ENCODE measurements around the gene RHOJ. TPM values are rescaled to one million over a fixed set of nuclear protein-coding genes. Genes with fewer than 3 reads are reported as not detected.

RHOJ gene
- total and polyA plus RNA-seq, 4 donors: 1.0 to 1.7 (median 1.2) TPM

DNA sequence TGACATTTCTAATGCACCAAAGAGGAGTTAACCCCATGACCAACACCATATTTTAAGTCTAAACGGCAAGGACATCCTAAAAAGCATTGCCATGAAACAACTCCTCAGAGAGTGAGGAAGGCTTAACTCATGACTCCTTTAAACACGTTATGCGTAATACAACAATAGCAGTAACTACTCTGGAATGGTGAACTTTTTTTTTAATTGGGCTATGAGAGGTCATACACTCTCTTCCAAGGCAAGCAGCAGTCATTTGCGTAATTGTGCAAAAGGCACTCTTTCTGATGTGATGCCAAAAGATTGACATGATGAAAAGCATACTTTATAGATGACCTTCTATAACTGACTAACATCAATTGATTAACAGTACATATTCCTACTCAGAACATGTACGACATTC lies 39.4 kb downstream of the RHOJ start:
- H3K9me3 ChIP-seq (ENCODE audit: control insufficient read depth in 4 of 4, low read length in 3 of 4): no peaks in the 10 kb centered on the region
- H3K36me3 ChIP-seq (ENCODE audit: control insufficient read depth in 4 of 4, insufficient read depth in 3 of 4, low read depth in 1 of 4, low read length in 3 of 4): no peaks in the 10 kb centered on the region
- no peak overlapping the region for H3K9ac ChIP-seq (ENCODE audit: low read depth in 1 of 2, low read length in 2 of 2)
- 88% methylated on average over 5 of the region's 5 CpGs for WGBS
- no peaks in the 10 kb centered on the region for H3K4me1 ChIP-seq (ENCODE audit: control insufficient read depth in 4 of 4, insufficient read depth in 4 of 4, low read length in 3 of 4)
- no peak overlapping the region for H3K27ac ChIP-seq (ENCODE audit: low read depth in 1 of 2, low read length in 2 of 2)
- H3K4me3 ChIP-seq (ENCODE audit: low read depth in 1 of 3, low read length in 3 of 3): no peak overlapping the region
- TF ChIP-seq, protein P1, sequence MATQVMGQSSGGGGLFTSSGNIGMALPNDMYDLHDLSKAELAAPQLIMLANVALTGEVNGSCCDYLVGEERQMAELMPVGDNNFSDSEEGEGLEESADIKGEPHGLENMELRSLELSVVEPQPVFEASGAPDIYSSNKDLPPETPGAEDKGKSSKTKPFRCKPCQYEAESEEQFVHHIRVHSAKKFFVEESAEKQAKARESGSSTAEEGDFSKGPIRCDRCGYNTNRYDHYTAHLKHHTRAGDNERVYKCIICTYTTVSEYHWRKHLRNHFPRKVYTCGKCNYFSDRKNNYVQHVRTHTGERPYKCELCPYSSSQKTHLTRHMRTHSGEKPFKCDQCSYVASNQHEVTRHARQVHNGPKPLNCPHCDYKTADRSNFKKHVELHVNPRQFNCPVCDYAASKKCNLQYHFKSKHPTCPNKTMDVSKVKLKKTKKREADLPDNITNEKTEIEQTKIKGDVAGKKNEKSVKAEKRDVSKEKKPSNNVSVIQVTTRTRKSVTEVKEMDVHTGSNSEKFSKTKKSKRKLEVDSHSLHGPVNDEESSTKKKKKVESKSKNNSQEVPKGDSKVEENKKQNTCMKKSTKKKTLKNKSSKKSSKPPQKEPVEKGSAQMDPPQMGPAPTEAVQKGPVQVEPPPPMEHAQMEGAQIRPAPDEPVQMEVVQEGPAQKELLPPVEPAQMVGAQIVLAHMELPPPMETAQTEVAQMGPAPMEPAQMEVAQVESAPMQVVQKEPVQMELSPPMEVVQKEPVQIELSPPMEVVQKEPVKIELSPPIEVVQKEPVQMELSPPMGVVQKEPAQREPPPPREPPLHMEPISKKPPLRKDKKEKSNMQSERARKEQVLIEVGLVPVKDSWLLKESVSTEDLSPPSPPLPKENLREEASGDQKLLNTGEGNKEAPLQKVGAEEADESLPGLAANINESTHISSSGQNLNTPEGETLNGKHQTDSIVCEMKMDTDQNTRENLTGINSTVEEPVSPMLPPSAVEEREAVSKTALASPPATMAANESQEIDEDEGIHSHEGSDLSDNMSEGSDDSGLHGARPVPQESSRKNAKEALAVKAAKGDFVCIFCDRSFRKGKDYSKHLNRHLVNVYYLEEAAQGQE (IDR thresholded peaks at IDR 0.05): no peak
- TF ChIP-seq YY1 (IDR thresholded peaks at IDR 0.05): no peak
- TF ChIP-seq HNF4A (conservative IDR thresholded peaks at IDR 0.05): no peak
- TF ChIP-seq NR2F2 (IDR thresholded peaks at IDR 0.05): no peak
- TF ChIP-seq, protein P2, sequence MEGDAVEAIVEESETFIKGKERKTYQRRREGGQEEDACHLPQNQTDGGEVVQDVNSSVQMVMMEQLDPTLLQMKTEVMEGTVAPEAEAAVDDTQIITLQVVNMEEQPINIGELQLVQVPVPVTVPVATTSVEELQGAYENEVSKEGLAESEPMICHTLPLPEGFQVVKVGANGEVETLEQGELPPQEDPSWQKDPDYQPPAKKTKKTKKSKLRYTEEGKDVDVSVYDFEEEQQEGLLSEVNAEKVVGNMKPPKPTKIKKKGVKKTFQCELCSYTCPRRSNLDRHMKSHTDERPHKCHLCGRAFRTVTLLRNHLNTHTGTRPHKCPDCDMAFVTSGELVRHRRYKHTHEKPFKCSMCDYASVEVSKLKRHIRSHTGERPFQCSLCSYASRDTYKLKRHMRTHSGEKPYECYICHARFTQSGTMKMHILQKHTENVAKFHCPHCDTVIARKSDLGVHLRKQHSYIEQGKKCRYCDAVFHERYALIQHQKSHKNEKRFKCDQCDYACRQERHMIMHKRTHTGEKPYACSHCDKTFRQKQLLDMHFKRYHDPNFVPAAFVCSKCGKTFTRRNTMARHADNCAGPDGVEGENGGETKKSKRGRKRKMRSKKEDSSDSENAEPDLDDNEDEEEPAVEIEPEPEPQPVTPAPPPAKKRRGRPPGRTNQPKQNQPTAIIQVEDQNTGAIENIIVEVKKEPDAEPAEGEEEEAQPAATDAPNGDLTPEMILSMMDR (IDR thresholded peaks at IDR 0.05; ENCODE audit: low read depth, low read length, missing input control): no peak
- TF ChIP-seq FOXA1 (IDR thresholded peaks at IDR 0.05): no peak
- TF ChIP-seq, protein P3, sequence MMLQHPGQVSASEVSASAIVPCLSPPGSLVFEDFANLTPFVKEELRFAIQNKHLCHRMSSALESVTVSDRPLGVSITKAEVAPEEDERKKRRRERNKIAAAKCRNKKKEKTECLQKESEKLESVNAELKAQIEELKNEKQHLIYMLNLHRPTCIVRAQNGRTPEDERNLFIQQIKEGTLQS (IDR thresholded peaks at IDR 0.05): no peak
- no peak for TF ChIP-seq JUND (IDR thresholded peaks at IDR 0.05)
- TF ChIP-seq FOXA2 (IDR thresholded peaks at IDR 0.05): no peak
- no peak for TF ChIP-seq ZBTB33 (IDR thresholded peaks at IDR 0.05)
- TF ChIP-seq, protein P4, sequence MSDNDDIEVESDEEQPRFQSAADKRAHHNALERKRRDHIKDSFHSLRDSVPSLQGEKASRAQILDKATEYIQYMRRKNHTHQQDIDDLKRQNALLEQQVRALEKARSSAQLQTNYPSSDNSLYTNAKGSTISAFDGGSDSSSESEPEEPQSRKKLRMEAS (IDR thresholded peaks at IDR 0.05): no peak
- TF ChIP-seq TAF1 (conservative IDR thresholded peaks at IDR 0.05): no peak
- DNase-seq (ENCODE audit: low spot score): no peak
- H3K27me3 ChIP-seq (ENCODE audit: control insufficient read depth in 4 of 4, insufficient read depth in 4 of 4, low read length in 3 of 4): peaks cover 0 to 5% (median 0%) of the 10 kb centered on the region in 4 donors

- WGBS: 56% methylated on average over 1 of the region's 1 CpG
- Histone ChIP-seq H3K9me3 (ENCODE audit: control insufficient read depth in 4 of 4, low read length in 3 of 4) (no peaks in the 10 kb centered on the region), H3K4me3 (ENCODE audit: low read depth in 1 of 3, low read length in 3 of 3) (no peak overlapping the region), H3K27ac (ENCODE audit: low read depth in 1 of 2, low read length in 2 of 2) (no peak overlapping the region), H3K36me3 (ENCODE audit: control insufficient read depth in 4 of 4, insufficient read depth in 3 of 4, low read depth in 1 of 4, low read length in 3 of 4) (no peaks in the 10 kb centered on the region), H3K9ac (ENCODE audit: low read depth in 1 of 2, low read length in 2 of 2) (no peak overlapping the region), H3K4me1 (ENCODE audit: control insufficient read depth in 4 of 4, insufficient read depth in 4 of 4, low read length in 3 of 4) (no peaks in the 10 kb centered on the region), H3K27me3 (ENCODE audit: control insufficient read depth in 4 of 4, insufficient read depth in 4 of 4, low read length in 3 of 4) (peaks cover 0 to 5% (median 0%) of the 10 kb centered on the region in 4 donors)
- no peak for DNase-seq (ENCODE audit: low spot score)
- TF ChIP-seq SP1 (IDR thresholded peaks at IDR 0.05) (no peak), GABPA (IDR thresholded peaks at IDR 0.05 in 1 of 2, conservative IDR thresholded peaks at IDR 0.05 in 1 of 2) (no peak), RXRA (IDR thresholded peaks at IDR 0.05) (no peak), EGR1 (IDR thresholded peaks at IDR 0.05; ENCODE audit: low read depth in 2 of 2) (no peak), NR2F2 (IDR thresholded peaks at IDR 0.05) (no peak), YY1 (IDR thresholded peaks at IDR 0.05) (no peak), FOXA2 (IDR thresholded peaks at IDR 0.05) (no peak), RAD21 (IDR thresholded peaks at IDR 0.05) (no peak), FOXA1 (IDR thresholded peaks at IDR 0.05) (no peak), JUND (IDR thresholded peaks at IDR 0.05) (no peak), HNF4G (IDR thresholded peaks at IDR 0.05) (no peak), ZBTB33 (IDR thresholded peaks at IDR 0.05) (no peak), HNF4A (conservative IDR thresholded peaks at IDR 0.05) (no peak)
- TF ChIP-seq, protein P3 (IDR thresholded peaks at IDR 0.05): no peak
- TF ChIP-seq, protein P1 (IDR thresholded peaks at IDR 0.05): no peak
Measured at GRCh38 chr14:63245893-63246292, 41.6 kb downstream of the RHOJ start.

All from liver (tissue), 9 donors.